Activated CD4-positive, alpha-beta T cell treated with anti-CD3 and anti-CD28 coated beads for 36 hours (primary cell): ENCODE measurements around the gene GFM2. TPM values are rescaled to one million over a fixed set of nuclear protein-coding genes. Genes with fewer than 3 reads are reported as not detected.
"Not testable (repeated sequence)": the region's sequence is repeated elsewhere in the genome, so short reads cannot be mapped to it uniquely, and the experiment has no call there.

ENCODE experiments used
- ATAC-seq: fragments of 200-7000 bp; cut with Tn5 transposase; one replicate; pipeline ENCODE4 v1.10.0; 2021; ENCODE audit warnings: mild to moderate bottlenecking, moderate library complexity
- CTCF ChIA-PET: fragments of 350-600 bp; sonication (Branson Sonifier 250); formaldehyde crosslinking; loops from one replicate; lab custom pipeline; 2021; ENCODE audit warnings: antibody characterized with exemption; lab: Charles Lee
- POLR2A ChIA-PET: fragments of 350-600 bp; sonication (Branson Sonifier 250); formaldehyde crosslinking; loops from one replicate; lab custom pipeline; 2021; ENCODE audit warnings: antibody characterized with exemption, inconsistent platforms; lab: Charles Lee
- DNase-seq: peaks from one replicate; pipeline ENCODE4 v3.0.0-alpha.2; 2020
- H3K27ac Mint-ChIP-seq: one replicate; pipeline ENCODE4 v1.8.0; 2021; ENCODE audit warnings: mixed read lengths
- H3K27me3 Mint-ChIP-seq: one replicate; pipeline ENCODE4 v1.8.0; 2021; ENCODE audit warnings: mixed read lengths
- H3K36me3 Mint-ChIP-seq: one replicate; pipeline ENCODE4 v1.8.0; 2021; ENCODE audit warnings: low read depth, mixed read lengths
- H3K4me1 Mint-ChIP-seq: one replicate; pipeline ENCODE4 v1.8.0; 2021; ENCODE audit warnings: mixed read lengths
- H3K4me3 Mint-ChIP-seq: one replicate; pipeline ENCODE4 v1.8.0; 2021; ENCODE audit warnings: mild to moderate bottlenecking, moderate library complexity, mixed read lengths
- H3K9me3 Mint-ChIP-seq: one replicate; pipeline ENCODE4 v1.8.0; 2021; ENCODE audit warnings: low read depth, mixed read lengths
- intact Hi-C, 2 experiments: fragments of 100-400 bp; cut with DNase I in 1 of 2; cut with micrococcal nuclease in 1 of 2; formaldehyde crosslinking; loops; one replicate each; pipeline versions ENCODE4 v1.14.2 to v1.15.1; 2022 to 2024; cut with DNase I, micrococcal nuclease
- total RNA-seq, 2 experiments: library from RNA; stranded (reverse); gene quantifications; one replicate each; pipeline ENCODE4 v1.2.3, GENCODE V29; 2021

GFM2 gene, protein sequence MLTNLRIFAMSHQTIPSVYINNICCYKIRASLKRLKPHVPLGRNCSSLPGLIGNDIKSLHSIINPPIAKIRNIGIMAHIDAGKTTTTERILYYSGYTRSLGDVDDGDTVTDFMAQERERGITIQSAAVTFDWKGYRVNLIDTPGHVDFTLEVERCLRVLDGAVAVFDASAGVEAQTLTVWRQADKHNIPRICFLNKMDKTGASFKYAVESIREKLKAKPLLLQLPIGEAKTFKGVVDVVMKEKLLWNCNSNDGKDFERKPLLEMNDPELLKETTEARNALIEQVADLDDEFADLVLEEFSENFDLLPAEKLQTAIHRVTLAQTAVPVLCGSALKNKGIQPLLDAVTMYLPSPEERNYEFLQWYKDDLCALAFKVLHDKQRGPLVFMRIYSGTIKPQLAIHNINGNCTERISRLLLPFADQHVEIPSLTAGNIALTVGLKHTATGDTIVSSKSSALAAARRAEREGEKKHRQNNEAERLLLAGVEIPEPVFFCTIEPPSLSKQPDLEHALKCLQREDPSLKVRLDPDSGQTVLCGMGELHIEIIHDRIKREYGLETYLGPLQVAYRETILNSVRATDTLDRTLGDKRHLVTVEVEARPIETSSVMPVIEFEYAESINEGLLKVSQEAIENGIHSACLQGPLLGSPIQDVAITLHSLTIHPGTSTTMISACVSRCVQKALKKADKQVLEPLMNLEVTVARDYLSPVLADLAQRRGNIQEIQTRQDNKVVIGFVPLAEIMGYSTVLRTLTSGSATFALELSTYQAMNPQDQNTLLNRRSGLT
- 10 to 100 TPM; 34.7 to 40.4 TPM for total RNA-seq

DNA sequence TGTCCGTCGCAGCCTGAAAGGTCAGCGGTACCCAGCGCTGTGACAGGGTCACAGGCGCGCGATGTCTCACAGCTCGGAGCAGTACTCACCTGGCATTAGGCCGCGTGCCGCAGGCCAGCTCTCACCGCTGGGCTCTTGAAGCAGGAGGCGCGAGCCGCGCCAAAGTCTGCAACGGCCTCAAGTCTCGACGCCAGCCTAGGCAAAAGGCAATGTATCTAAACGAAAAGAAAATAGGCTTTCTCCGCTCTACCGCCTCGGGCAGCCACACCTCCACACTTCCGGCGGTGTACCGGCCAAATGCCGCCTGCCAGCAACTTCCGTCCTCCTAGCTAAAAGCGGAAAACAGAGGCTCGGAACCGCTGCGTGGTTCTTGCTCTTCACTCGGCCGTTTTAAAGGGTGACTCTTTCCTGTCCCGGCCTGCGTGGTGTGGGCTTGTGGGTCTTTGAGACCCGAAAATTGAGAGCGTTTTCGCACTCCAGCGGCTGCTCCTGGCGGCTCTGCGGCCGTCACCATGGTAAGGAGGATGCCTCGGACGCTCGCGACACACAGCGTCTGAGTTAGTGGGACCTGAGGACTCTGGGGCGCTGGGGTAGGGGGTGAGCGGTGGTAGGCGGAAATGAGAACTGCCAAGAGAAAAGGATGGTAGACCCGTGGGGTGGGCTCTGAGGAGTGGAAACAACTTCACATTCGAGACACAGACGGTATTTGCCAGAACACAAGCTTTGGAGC is at the start of gene GFM2, which contains the start of gene NSA2:
GFM2 (minus strand) TSS at position 269 of the 730 bp plus-strand sequence. CDS start 3,375 bp downstream, outside the sequence.
NSA2 (plus strand) TSS at position 401 of the 730 bp plus-strand sequence; CDS start at position 513, 112 bp downstream.
- ChIA-PET CTCF (interaction anchor here (0.7 to 2.3 kb wide), 7 partner anchors 12 to 646 kb away, joined by 3 to 7 read pairs (median 3); no protein-coding TSS in a partner anchor), POLR2A (interaction anchor here (0.9 kb wide), 1 partner anchor 81 kb away, joined by 4 read pairs; the partner anchor contains the start of gene HEXB)
- intact Hi-C loops = loop anchor here (1.0 to 10.0 kb wide), 13 partner anchors 82 to 1202 kb away; partner anchors contain the start of genes FAM169A (in 2 of the 2), HEXB (in 2 of the 2), POC5 (in 2 of the 2) and ANKRA2 (in 1 of the 2)
- Mint-ChIP-seq H3K36me3 (peaks cover 40% of the 10 kb centered on the region), H3K4me3 (peak within 1 kb of the TSS; percentile 94), H3K27ac (peak within 1 kb of the TSS; percentile 99), H3K9me3 (no peaks in the 10 kb centered on the region), H3K27me3 (no peaks in the 10 kb centered on the region), H3K4me1 (peaks cover 34% of the 10 kb centered on the region)
- peak; percentile 95 for DNase-seq
- peak; percentile 85 for ATAC-seq

DNA sequence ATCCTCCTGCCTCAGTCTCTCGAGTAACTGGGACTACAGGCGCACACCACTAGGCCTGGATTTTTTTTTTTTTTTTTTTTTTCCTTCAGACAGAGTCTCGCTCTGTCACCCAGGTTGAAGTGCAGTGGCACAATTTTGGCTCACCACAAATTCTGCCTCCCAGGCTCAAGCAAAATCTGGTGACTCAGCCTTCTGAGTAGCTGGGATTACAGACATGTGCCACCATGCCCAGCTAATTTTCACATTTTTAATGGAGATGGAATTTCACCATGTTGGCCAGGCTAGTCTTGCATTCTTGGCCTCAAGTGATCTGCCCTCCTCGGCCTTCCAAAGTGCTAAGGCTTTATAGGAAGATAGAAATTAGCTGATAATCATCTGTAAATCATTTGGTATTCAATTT is 44.0 kb upstream of the GFM2 start:
- Mint-ChIP-seq H3K36me3 (peaks cover 3% of the 10 kb centered on the region), H3K4me3 (no peak overlapping the region), H3K4me1 (no peaks in the 10 kb centered on the region), H3K27ac (no peak overlapping the region), H3K27me3 (no peaks in the 10 kb centered on the region), H3K9me3 (no peaks in the 10 kb centered on the region)
- POLR2A ChIA-PET = no interaction called here
- intact Hi-C loops = no loop called here
- CTCF ChIA-PET = no interaction called here
- ATAC-seq (no peak), DNase-seq (no peak)

DNA sequence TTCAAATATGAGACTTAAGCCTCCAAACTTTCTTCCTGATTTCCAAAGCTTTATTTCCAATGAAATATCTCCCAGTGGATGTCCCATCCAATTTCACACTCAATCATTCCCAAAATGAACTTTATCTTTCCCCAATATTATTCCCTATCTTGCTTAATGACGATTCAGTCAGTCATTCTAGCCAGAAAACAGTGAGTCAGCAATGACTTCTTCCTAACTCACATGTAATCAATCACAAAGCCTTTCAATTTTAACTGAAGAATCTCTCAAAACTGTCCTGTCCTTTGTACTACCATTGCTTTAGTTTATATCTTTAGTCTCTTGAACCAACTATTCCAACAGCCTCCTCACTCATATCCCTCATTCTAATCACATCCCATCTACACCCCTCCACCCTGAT is 35.0 kb upstream of the GFM2 start:
- Mint-ChIP-seq H3K9me3 (no peaks in the 10 kb centered on the region), H3K4me3 (no peak overlapping the region), H3K36me3 (peaks cover 7% of the 10 kb centered on the region), H3K27ac (no peak overlapping the region), H3K4me1 (no peaks in the 10 kb centered on the region), H3K27me3 (no peaks in the 10 kb centered on the region)
- intact Hi-C loops = no loop called here
- ChIA-PET POLR2A (no interaction called here), CTCF (interaction anchor here (0.8 kb wide), 1 partner anchor 29 kb away, joined by 3 read pairs; no protein-coding TSS in a partner anchor)
- DNase-seq = no peak
- ATAC-seq = no peak

DNA sequence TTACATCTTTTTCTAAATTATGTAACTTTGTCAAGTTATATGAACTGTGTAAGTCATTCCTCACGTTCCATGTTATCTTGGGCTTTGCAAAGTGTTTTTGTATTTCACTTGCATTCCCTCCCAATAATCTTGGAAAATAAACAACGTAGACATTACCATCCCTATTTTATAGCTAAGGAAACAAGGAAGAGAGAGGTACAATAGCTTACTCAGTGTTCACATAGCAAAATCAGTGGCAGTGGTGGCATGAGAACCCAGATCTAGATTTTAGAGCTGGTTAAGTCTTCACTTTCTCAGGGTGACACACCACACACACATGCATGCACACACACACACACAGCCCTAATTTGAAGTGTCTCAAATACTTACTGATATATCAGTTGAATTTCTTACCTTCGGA is 34.3 kb upstream of the GFM2 start:
- no peak overlapping the region for H3K27ac Mint-ChIP-seq
- POLR2A ChIA-PET = no interaction called here
- intact Hi-C loops = no loop called here
- no peaks in the 10 kb centered on the region for H3K4me1 Mint-ChIP-seq
- CTCF ChIA-PET = interaction anchor here (0.8 kb wide), 1 partner anchor 28 kb away, joined by 3 read pairs; no protein-coding TSS in a partner anchor
- no peaks in the 10 kb centered on the region for H3K27me3 Mint-ChIP-seq
- no peak overlapping the region for H3K4me3 Mint-ChIP-seq
- ATAC-seq (no peak), DNase-seq (no peak)
- H3K9me3 Mint-ChIP-seq = no peaks in the 10 kb centered on the region
- H3K36me3 Mint-ChIP-seq = peaks cover 7% of the 10 kb centered on the region

DNA sequence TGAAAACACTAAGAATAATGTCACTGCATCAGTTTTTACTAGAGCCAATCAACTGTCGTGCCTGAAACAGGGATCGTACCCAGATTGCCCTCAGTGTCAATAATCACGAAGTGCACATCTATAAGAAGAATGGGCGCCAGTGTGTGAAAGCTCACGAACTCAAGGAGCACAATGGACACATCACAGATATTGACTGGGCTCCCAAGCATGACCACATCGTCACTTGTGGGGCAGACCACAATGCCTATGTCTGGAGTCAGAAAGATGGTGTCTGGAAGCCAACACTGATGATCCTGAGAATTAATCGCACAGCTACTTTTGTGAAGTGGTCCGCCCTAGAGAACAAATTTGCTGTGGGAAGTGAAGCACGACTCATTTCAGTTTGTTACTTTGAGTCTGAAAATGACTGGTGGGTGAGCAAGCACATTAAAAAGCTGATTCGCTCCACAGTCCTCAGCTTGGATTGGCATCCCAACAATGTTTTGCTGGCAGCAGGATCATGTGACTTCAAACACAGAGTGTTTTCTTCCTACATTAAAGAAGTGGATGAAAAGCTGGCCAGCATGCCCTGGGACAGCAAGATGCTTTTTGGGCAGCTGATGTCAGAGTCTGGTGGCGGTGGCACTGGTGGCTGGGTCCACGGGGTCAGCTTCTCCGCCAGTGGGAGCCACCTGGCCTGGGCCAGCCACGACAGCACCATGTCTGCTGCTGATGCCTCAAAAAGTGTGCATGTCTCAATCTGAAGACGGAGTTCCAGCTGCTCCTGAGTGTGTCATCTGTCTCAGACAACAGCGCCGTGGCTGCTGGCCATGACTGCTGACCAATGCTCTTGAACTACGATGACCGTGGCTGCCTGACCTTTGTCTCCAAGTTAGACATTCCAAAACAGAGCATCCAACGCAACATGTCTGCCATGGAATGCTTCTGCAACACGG is 32.3 kb upstream of the GFM2 start:
- Mint-ChIP-seq H3K4me1 (no peaks in the 10 kb centered on the region), H3K27me3 (no peaks in the 10 kb centered on the region), H3K4me3 (no peak overlapping the region), H3K27ac (no peak overlapping the region), H3K9me3 (no peaks in the 10 kb centered on the region), H3K36me3 (peaks cover 9% of the 10 kb centered on the region)
- ChIA-PET CTCF (no interaction called here), POLR2A (no interaction called here)
- intact Hi-C loops = no loop called here
- ATAC-seq = no peak
- no peak for DNase-seq

DNA sequence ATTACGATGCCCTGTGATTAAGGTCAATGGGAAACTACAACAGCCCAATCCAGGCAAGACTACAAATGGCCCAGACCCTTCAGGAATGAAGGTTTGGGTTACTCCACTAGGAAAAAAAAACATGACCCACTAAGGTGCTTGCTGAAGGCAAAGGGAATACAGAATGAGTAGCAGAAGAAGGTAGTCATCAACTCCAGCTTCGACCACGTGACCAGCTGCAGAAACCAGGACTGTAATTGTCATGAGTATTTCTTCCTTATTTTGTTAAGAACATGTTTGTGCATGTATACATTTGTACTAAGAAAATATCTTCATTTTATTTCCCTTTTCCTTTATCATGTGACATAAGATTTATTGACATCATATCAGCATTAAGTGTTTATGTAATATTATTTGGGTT is 24.8 kb upstream of the GFM2 start:
- H3K27ac Mint-ChIP-seq, H3K27me3 Mint-ChIP-seq, POLR2A ChIA-PET, ATAC-seq, H3K9me3 Mint-ChIP-seq, H3K4me1 Mint-ChIP-seq, CTCF ChIA-PET, H3K4me3 Mint-ChIP-seq, intact Hi-C loops, DNase-seq: not testable (repeated sequence)
- peaks cover 25% of the 10 kb centered on the region for H3K36me3 Mint-ChIP-seq

DNA sequence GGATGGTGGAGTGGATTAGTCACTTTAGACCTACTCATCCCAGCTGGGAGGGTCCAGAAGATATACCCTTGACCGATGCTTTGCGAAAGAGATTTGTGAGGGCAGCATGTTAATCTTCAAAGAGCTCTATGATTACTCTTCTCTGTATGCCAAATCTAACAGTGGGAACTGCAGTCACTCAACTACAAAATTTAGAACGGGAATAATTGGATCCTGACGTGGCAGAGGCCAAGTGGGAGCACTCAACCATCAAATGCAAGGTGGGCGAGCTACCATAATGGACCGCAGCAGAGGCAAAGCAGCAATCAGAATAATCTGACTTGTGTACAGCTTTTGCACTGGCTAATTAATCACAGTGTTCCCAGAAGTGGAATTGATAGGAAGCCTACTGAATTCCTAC is 20.5 kb upstream of the GFM2 start:
- no peak for DNase-seq
- ChIA-PET POLR2A (no interaction called here), CTCF (interaction anchor here (1.0 kb wide), 1 partner anchor 20 kb away, joined by 3 read pairs; the partner anchor contains the start of genes GFM2 and NSA2)
- no peak for ATAC-seq
- Mint-ChIP-seq H3K9me3 (no peaks in the 10 kb centered on the region), H3K27ac (no peak overlapping the region), H3K27me3 (no peaks in the 10 kb centered on the region), H3K4me3 (no peak overlapping the region), H3K36me3 (peaks cover 16% of the 10 kb centered on the region), H3K4me1 (no peaks in the 10 kb centered on the region)
- intact Hi-C loops = no loop called here

DNA sequence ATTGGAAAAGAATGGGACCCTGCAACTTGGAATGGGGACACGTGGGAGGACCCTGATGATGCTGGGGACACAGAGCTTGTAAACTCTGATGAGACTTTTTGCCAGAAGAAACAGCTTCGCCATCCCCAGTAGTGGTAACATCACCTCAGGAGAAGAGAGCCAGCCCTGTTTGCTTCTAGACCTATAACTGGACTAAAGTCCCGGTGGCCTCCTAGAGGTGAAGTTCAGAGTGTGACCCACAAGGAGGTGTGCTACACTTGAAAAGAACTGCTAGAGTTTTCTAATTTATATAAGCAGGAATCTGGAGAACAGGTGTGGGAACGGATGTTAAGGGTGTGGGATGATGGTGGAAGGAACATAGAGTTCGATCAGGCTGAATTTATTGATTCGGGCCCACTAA is 19.9 kb upstream of the GFM2 start:
- ChIA-PET POLR2A (no interaction called here), CTCF (interaction anchor here (1.0 kb wide), 1 partner anchor 20 kb away, joined by 3 read pairs; the partner anchor contains the start of genes GFM2 and NSA2)
- H3K4me3 Mint-ChIP-seq = no peak overlapping the region
- H3K27ac Mint-ChIP-seq = no peak overlapping the region
- H3K27me3 Mint-ChIP-seq = no peaks in the 10 kb centered on the region
- H3K4me1 Mint-ChIP-seq = no peaks in the 10 kb centered on the region
- intact Hi-C loops = no loop called here
- ATAC-seq (no peak), DNase-seq (no peak)
- no peaks in the 10 kb centered on the region for H3K9me3 Mint-ChIP-seq
- peaks cover 11% of the 10 kb centered on the region for H3K36me3 Mint-ChIP-seq

DNA sequence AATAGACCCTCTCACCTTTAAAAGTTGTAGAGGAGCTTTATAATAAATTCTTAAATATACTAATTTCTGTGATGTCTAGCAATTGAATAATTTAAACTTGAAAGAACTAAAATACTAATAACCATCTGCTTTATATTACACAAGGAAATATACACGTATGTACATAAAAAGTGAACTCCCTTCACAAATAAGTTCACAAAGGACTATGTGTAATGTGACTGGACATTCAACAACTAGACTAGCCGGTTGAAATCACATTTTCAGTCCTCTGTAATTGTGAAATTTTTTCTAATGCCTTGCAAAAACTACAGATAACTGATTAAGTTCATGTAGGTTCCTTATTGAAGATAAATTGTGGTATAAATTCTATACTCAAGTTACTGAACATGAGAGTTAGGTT is 11.7 kb upstream of the GFM2 start:
- no peaks in the 10 kb centered on the region for H3K27me3 Mint-ChIP-seq
- ChIA-PET CTCF (interaction anchor here (1.3 to 1.5 kb wide), 2 partner anchors 12 to 19 kb away, joined by 3 to 4 read pairs; partner anchors contain the start of genes GFM2 and NSA2), POLR2A (no interaction called here)
- no peak for DNase-seq
- H3K27ac Mint-ChIP-seq = no peak overlapping the region
- H3K9me3 Mint-ChIP-seq = no peaks in the 10 kb centered on the region
- H3K4me3 Mint-ChIP-seq = no peak overlapping the region
- intact Hi-C loops = no loop called here
- H3K4me1 Mint-ChIP-seq = no peaks in the 10 kb centered on the region
- peaks cover 12% of the 10 kb centered on the region for H3K36me3 Mint-ChIP-seq
- ATAC-seq = no peak

DNA sequence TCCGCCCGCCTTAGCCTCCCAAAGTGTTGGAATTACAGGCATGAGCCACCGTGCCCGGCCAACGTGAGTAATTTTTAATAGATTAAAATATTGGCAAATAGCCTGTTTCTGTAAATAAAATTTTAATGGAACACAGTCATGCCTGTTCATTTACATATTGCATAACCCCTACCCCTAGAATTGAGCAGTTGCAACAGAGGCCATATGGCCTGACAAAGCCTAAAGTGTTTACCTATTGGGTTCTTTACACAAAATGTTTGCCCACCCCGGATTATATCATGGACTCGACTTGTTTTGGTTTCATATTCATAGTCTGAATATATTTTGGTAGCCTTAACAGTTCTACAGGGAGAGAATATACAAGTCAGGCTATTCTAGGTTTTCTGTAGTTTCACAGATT is 5.4 kb upstream of the GFM2 start:
- ChIA-PET POLR2A (interaction anchor here (0.6 to 0.7 kb wide), 2 partner anchors 12 to 275 kb away, joined by 3 read pairs; no protein-coding TSS in a partner anchor), CTCF (interaction anchor here (1.2 kb wide), 1 partner anchor 13 kb away, joined by 3 read pairs; no protein-coding TSS in a partner anchor)
- peaks cover 39% of the 10 kb centered on the region for H3K36me3 Mint-ChIP-seq
- no peak overlapping the region for H3K4me3 Mint-ChIP-seq
- peaks cover 9% of the 10 kb centered on the region for H3K4me1 Mint-ChIP-seq
- intact Hi-C loops = no loop called here
- peak overlapping the region; percentile 63 for H3K27ac Mint-ChIP-seq
- no peak for ATAC-seq
- no peak for DNase-seq
- H3K27me3 Mint-ChIP-seq = no peaks in the 10 kb centered on the region
- H3K9me3 Mint-ChIP-seq = no peaks in the 10 kb centered on the region
